Ishikawa (cell line): ENCODE data around the gene MB.

ENCODE experiments used
- CEBPB ChIP-seq: IDR thresholded peaks from 2 replicates; pipeline ENCODE4 v1.6.1; 2012
- CREB1 ChIP-seq: IDR thresholded peaks from 2 replicates; pipeline ENCODE4 v1.6.1; 2012; ENCODE audit warnings: low read depth
- EGR1 ChIP-seq: IDR thresholded peaks from 2 replicates; pipeline ENCODE4 v1.6.1; 2012
- EP300 ChIP-seq: IDR thresholded peaks from 2 replicates; pipeline ENCODE4 v1.6.1; 2012; ENCODE audit warnings: borderline replicate concordance
- FOXM1 ChIP-seq: IDR thresholded peaks from 2 replicates; pipeline ENCODE4 v1.6.1; 2012; ENCODE audit warnings: low read depth, borderline replicate concordance
- NFIC ChIP-seq: IDR thresholded peaks from 2 replicates; pipeline ENCODE4 v1.6.1; 2012
- RAD21 ChIP-seq: IDR thresholded peaks from 2 replicates; pipeline ENCODE4 v1.6.1; 2012; ENCODE audit warnings: low read depth
- TAF1 ChIP-seq: IDR thresholded peaks from 2 replicates; pipeline ENCODE4 v1.6.1; 2012; ENCODE audit warnings: low read depth, mild to moderate bottlenecking
- TCF12 ChIP-seq: IDR thresholded peaks from 2 replicates; pipeline ENCODE4 v1.6.1; 2012; ENCODE audit warnings: low read depth
- TEAD4 ChIP-seq: IDR thresholded peaks from 2 replicates; pipeline ENCODE4 v1.6.1; 2012
- YY1 ChIP-seq: IDR thresholded peaks from 2 replicates; pipeline ENCODE4 v1.6.1; 2012; ENCODE audit warnings: low read depth
- ZBTB7A ChIP-seq: IDR thresholded peaks from 2 replicates; pipeline ENCODE4 v1.6.1; 2012; ENCODE audit warnings: low read depth
- TF ChIP-seq, protein P1 (sequence below): IDR thresholded peaks from 2 replicates; pipeline ENCODE4 v1.6.1; 2012; ENCODE audit warnings: low read depth, mild to moderate bottlenecking
- TF ChIP-seq, protein P2 (sequence below): IDR thresholded peaks from 2 replicates; pipeline ENCODE4 v1.6.1; 2012
- TF ChIP-seq, protein P3 (sequence below): IDR thresholded peaks from 2 replicates; pipeline ENCODE4 v1.6.1; 2012

The MB gene

DNA sequence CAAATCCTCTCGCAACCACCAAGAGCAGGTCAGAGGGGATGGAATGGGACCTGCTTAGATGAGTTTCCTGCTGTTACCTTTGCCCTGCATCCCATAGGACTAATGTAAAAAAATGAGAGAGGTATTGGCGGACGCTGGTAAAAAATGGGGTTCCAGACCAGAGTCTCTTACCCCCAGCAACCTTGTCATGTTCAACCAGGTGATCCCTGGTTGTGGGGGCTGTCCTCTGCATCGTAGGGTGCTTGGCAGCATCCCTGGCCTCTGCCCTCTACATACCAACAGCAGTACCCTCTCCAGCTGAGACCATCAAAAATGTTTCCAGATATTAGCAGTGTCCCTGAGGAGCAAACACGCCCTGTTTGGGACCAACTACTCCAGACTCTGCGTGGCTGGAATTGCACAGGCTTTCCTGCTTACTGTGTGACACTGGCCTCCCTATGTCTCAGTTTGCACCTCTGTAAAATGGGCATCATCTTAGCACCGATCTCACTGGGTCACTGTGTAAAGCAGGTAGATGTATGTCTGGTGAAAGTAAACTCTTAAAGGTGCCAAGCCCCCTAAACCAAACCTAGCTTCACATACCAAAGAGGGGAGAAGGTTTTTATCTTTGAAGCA, 32.6 kb upstream of the MB start:
- TF ChIP-seq ZBTB7A (no peak), TCF12 (no peak), EP300 (no peak), YY1 (no peak), NFIC (no peak), TEAD4 (no peak), FOXM1 (no peak), EGR1 (no peak), RAD21 (no peak), CREB1 (no peak)
- TF ChIP-seq, protein P1, sequence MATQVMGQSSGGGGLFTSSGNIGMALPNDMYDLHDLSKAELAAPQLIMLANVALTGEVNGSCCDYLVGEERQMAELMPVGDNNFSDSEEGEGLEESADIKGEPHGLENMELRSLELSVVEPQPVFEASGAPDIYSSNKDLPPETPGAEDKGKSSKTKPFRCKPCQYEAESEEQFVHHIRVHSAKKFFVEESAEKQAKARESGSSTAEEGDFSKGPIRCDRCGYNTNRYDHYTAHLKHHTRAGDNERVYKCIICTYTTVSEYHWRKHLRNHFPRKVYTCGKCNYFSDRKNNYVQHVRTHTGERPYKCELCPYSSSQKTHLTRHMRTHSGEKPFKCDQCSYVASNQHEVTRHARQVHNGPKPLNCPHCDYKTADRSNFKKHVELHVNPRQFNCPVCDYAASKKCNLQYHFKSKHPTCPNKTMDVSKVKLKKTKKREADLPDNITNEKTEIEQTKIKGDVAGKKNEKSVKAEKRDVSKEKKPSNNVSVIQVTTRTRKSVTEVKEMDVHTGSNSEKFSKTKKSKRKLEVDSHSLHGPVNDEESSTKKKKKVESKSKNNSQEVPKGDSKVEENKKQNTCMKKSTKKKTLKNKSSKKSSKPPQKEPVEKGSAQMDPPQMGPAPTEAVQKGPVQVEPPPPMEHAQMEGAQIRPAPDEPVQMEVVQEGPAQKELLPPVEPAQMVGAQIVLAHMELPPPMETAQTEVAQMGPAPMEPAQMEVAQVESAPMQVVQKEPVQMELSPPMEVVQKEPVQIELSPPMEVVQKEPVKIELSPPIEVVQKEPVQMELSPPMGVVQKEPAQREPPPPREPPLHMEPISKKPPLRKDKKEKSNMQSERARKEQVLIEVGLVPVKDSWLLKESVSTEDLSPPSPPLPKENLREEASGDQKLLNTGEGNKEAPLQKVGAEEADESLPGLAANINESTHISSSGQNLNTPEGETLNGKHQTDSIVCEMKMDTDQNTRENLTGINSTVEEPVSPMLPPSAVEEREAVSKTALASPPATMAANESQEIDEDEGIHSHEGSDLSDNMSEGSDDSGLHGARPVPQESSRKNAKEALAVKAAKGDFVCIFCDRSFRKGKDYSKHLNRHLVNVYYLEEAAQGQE = no peak
- TF ChIP-seq, protein P2, sequence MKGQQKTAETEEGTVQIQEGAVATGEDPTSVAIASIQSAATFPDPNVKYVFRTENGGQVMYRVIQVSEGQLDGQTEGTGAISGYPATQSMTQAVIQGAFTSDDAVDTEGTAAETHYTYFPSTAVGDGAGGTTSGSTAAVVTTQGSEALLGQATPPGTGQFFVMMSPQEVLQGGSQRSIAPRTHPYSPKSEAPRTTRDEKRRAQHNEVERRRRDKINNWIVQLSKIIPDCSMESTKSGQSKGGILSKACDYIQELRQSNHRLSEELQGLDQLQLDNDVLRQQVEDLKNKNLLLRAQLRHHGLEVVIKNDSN = no peak

DNA sequence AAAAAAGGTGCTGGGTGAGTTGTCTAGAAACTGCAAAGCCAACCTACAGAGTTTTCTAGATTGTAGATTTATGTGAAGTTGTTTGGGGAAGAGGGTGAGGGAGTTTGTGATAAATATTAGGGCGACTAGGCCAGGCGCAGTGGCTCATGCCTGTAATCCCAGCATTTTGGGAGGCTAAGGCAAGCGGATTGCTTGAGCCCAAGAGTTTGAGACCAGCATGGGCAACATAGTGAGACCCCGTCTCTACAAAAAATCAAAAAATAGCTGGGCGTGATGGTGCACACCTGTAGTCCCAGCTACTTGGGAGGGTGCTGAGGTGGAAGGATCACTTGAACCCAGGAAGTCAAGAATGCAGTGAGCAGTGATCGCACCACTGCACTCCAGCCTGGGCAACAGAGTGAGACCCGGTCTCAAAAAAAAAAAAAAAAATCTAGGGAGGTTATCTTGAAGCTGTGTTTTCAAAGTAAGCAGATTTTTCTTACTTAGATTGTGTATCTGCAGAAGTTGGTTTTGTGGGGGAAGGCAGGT, 32.0 kb upstream of the MB start:
- TF ChIP-seq EP300 (no peak), FOXM1 (no peak)

DNA sequence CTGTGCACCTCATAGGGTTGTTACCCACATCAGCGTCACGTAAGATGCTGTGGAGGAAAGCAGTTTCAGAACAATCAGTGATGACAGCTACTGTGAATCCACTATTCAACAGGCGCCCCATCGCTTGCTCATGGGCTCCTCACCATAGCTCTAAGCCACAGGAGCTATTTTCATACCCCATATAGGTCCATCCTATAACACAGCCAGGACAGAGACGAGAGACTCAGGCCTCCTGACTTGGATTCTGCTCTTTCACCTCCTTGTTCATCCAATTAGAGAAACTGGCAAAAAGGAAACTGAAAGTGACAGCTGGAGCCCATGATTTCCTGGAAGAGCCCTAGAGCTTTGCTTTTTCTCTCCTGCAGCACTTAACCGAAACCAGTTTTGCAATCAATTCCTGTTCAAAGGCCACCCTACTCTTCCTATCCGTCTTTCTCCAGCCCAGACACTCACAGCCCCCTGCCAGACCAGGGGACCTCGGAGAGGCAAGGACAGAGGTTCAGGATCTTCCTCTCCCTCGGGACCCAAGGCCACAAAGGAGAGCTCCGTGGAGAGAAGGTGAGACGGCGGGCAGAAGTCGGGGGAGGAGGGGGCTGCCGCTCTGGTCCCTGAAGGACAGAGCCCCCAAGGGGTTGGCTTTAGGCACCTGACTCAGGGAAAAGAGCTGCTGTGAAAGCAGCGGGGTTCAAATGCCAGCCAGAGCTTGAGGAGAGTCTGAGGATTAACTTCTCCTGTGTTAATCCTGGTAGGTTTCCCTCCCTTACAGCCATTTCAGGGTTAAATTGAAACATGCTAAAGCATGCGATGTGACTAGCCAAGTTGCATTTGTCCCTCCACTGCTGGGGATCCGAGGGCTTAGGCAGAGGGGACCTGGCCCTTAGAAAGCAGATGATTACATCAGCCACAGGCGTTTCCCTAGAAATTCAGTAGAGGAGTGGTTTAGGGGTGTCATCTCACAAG, 31.2 kb upstream of the MB start, which contains the start of gene APOL6:
APOL6 (plus strand) TSS at position 381 of the 960 bp plus-strand sequence. CDS start 7,980 bp downstream, outside the sequence.
- TF ChIP-seq NFIC (no peak), TEAD4 (no peak), FOXM1 (no peak), RAD21 (no peak), EGR1 (no peak), ZBTB7A (no peak)

DNA sequence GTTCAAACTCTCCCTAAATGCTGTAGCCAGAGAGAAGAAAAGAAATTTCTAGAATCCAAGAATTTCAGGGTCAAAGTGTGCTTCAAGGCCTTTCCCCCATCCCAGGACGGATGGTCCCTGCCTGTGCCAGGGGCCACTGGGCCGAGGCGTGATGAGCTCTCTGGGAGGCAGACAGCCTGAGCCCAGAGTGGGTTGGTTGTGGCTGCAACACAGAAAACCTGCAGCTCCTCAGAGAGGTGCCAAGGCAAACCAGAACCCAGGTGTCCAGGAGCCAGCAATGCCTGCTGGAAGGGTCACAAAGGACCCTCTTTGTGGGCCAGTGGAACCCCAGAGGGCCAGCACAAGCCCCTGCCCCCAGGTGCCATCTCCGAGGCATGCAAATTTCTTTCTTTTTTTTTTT, 28.5 kb upstream of the MB start:
- TF ChIP-seq ZBTB7A (no peak), EP300 (no peak), EGR1 (no peak), NFIC (no peak), TEAD4 (no peak), CREB1 (no peak), YY1 (no peak), CEBPB (no peak), TAF1 (no peak)
- TF ChIP-seq, protein P3, sequence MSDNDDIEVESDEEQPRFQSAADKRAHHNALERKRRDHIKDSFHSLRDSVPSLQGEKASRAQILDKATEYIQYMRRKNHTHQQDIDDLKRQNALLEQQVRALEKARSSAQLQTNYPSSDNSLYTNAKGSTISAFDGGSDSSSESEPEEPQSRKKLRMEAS = no peak
- TF ChIP-seq, protein P2 = no peak

DNA sequence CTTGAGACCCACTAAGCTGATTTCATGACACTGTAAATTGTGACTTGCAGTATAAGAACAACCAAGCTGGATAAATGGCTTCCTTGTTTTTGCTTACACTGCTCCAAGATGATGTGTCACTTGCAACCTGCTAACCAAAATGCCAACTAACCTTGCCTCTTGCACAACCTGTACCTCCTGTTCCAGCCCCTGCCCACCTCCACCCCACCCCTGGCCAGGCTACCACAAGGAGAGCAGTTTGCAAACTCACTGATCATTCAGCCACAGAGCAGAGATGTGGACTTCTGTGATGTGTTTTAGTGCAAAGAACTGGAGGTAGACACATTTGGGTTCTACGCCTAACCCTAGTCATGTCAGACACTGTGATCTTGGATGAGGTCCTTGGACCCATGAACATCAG, 26.9 kb upstream of the MB start:
- TF ChIP-seq TCF12 (no peak), CREB1 (no peak), FOXM1 (no peak), TAF1 (no peak), CEBPB (no peak), ZBTB7A (no peak), TEAD4 (no peak)
- TF ChIP-seq, protein P3 = no peak
- TF ChIP-seq, protein P2 = no peak
- TF ChIP-seq, protein P1 = no peak
